OCI-LY3 (cell line): ENCODE data around the gene LIFR.

ENCODE experiments used
- H2AFZ ChIP-seq: fragments of 200-600, 300-600 bp; shearing (Covaris generic); 2 replicates; pipeline ENCODE4 v1.6.0; 2014; ENCODE audit warnings: antibody characterized with exemption, low read depth, low read length
- H3K27ac ChIP-seq: fragments of 200-600, 300-600 bp; sonication (generic); 2 replicates; pipeline ENCODE4 v1.5.1; 2014; ENCODE audit warnings: mild to moderate bottlenecking, low read length, moderate library complexity, mixed read lengths
- H3K27me3 ChIP-seq: fragments of 200-600, 300-600 bp; sonication (generic); 2 replicates; pipeline ENCODE4 v1.6.1; 2014; ENCODE audit warnings: low read depth, low read length, mixed read lengths
- H3K36me3 ChIP-seq: fragments of 200-600, 300-600 bp; sonication (generic); replicated peaks from 2 replicates; pipeline ENCODE3; 2014; ENCODE audit warnings: low read depth, low read length, mixed read lengths
- H3K4me1 ChIP-seq: fragments of 300-600, 200-600 bp; sonication (generic); 2 replicates; pipeline ENCODE4 v1.6.1; 2014; ENCODE audit warnings: low read length, mixed read lengths
- H3K4me2 ChIP-seq: fragments of 200-600, 300-600 bp; sonication (generic); 2 replicates; pipeline ENCODE4 v1.6.1; 2014; ENCODE audit warnings: low read length, mixed read lengths
- H3K4me3 ChIP-seq: fragments of 300-600, 200-600 bp; sonication (generic); 2 replicates; pipeline ENCODE4 v1.5.1; 2014; ENCODE audit warnings: antibody characterized with exemption, mild to moderate bottlenecking, low read length, moderate library complexity
- H3K79me2 ChIP-seq: fragments of 300-600, 200-600 bp; shearing (Covaris generic); 2 replicates; pipeline ENCODE4 v1.6.1; 2014; ENCODE audit warnings: mild to moderate bottlenecking, low read length, mixed read lengths
- H3K9ac ChIP-seq: fragments of 300-600, 200-600 bp; shearing (Covaris generic); 2 replicates; pipeline ENCODE4 v1.6.0; 2014; ENCODE audit warnings: mild to moderate bottlenecking, low read length, moderate library complexity
- H3K9me3 ChIP-seq: fragments of 200-600, 300-600 bp; shearing (Covaris generic); 2 replicates; pipeline ENCODE4 v1.6.1; 2014; ENCODE audit warnings: low read length, mixed read lengths; ENCODE audit not compliant: insufficient read depth
- H4K20me1 ChIP-seq: fragments of 200-600, 300-600 bp; sonication (generic); 2 replicates; pipeline ENCODE4 v1.6.1; 2016; ENCODE audit warnings: low read length, mixed read lengths; ENCODE audit not compliant: insufficient read depth
- CTCF ChIP-seq: fragments of 200-600, 300-600 bp; sonication (generic); IDR thresholded peaks from 2 replicates; pipeline ENCODE4 v1.5.1; 2014; ENCODE audit warnings: antibody characterized with exemption, low read length, low read depth
- EZH2phosphoT487 ChIP-seq: fragments of 200-600 bp; shearing (Covaris generic); IDR thresholded peaks from 2 replicates; pipeline ENCODE4 v1.6.1; 2018; ENCODE audit warnings: antibody characterized with exemption, mixed run types, low read depth

Gene LIFR

DNA sequence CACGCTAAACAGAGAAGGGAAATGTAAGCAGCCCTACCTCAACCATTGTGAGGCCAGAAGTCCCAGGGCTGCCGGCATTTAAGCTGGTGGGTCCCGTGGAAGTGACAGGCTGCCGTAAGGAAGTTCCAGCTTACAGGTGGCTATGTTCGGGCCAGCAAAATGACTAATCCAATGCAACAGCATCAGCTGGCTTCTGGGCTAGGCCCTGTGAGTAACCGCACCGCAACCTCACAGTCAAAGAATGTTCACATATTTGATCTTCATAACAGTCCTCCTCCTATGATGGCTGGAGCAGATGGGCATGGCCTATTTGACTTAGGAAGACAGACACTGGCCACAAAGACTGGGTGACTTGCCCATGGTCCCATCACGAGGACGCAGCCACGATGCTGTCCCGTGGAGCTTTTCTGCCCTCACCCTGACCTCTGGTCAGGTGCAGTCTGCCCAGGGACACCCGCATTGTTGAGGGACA lies 88.2 kb downstream of the LIFR start:
- H3K36me3 ChIP-seq, result no peaks in the 10 kb centered on the region

DNA sequence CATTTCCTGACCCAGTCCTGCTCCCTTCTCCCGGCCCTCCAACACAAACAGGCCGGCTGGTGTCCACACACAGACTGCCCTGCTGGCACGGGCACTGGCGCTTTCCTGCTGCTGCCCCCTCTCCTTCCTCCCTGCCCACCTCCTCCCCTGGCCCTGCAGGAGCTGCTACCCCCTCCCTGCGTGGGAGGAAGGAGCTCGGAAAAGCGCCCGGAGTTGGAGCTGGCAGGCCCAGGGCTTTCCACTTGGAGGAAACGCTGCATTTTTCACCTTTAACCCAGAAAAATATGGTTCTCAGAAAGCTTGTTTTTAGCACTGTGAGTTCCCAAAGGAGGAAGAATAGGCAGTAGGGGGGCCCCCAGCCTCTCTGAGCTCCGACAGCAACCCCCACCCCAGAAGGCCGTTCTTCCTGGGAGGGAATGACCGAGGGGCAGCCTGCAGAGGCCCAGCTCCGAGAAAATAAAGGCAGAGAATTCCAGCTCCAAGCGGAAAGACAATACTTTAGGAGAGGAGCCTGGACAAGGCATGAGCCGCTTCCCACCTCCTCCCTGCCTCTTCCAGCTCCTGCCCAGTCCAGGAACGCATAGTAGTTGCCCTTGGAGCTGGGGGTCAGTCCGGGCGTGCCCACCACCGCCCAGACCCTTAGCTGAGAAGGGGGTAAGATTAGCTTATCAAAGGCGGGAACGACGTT lies 88.9 kb downstream of the LIFR start:
- H3K79me2 ChIP-seq, result no peaks in the 10 kb centered on the region
- H3K27me3 ChIP-seq, result peaks cover 40% of the 10 kb centered on the region
- no peak overlapping the region for H2AFZ ChIP-seq
- TF ChIP-seq CTCF (no peak), EZH2phosphoT487 (no peak)
- H4K20me1 ChIP-seq, result peaks cover 16% of the 10 kb centered on the region; the same call in 1 of the 2 replicates
- no peaks in the 10 kb centered on the region for H3K4me1 ChIP-seq
- no peaks in the 10 kb centered on the region for H3K36me3 ChIP-seq
- no peak overlapping the region for H3K4me3 ChIP-seq
- no peaks in the 10 kb centered on the region for H3K9me3 ChIP-seq
- H3K4me2 ChIP-seq, result no peak overlapping the region
- no peak overlapping the region for H3K9ac ChIP-seq
- H3K27ac ChIP-seq, result no peak overlapping the region

More for the DNA sequence above, 88.2 kb downstream of the LIFR start:
- no peak for TF ChIP-seq EZH2phosphoT487
- no peak for TF ChIP-seq CTCF
- no peaks in the 10 kb centered on the region for H3K79me2 ChIP-seq
- H3K4me1 ChIP-seq, result no peaks in the 10 kb centered on the region
- H3K27me3 ChIP-seq, result peaks cover 40% of the 10 kb centered on the region
- no peaks in the 10 kb centered on the region for H3K9me3 ChIP-seq
- H2AFZ ChIP-seq, result no peak overlapping the region
- no peak overlapping the region for H3K4me2 ChIP-seq
- H3K27ac ChIP-seq, result no peak overlapping the region
- H3K4me3 ChIP-seq, result no peak overlapping the region
- peaks cover 16% of the 10 kb centered on the region; the same call in 1 of the 2 replicates for H4K20me1 ChIP-seq
- H3K9ac ChIP-seq, result no peak overlapping the region

GRCh38 chr5:38466424-38467189 lies 89.8 kb downstream of the LIFR start:
- Histone ChIP-seq H3K79me2 (no peaks in the 10 kb centered on the region), H3K27me3 (peaks cover 38% of the 10 kb centered on the region), H4K20me1 (peaks cover 16% of the 10 kb centered on the region; the same call in 1 of the 2 replicates), H3K4me3 (no peak overlapping the region), H3K36me3 (no peaks in the 10 kb centered on the region), H3K9me3 (no peaks in the 10 kb centered on the region), H3K4me2 (no peak overlapping the region), H3K27ac (no peak overlapping the region), H3K4me1 (no peaks in the 10 kb centered on the region), H3K9ac (no peak overlapping the region), H2AFZ (no peak overlapping the region)
- TF ChIP-seq CTCF (no peak), EZH2phosphoT487 (no peak)

GRCh38 chr5:38465702-38466423 lies 90.6 kb downstream of the LIFR start:
- no peak overlapping the region for H3K27ac ChIP-seq
- H3K9ac ChIP-seq, result no peak overlapping the region
- TF ChIP-seq CTCF (no peak), EZH2phosphoT487 (no peak)
- H3K4me1 ChIP-seq, result no peaks in the 10 kb centered on the region
- no peak overlapping the region for H3K4me2 ChIP-seq
- H3K79me2 ChIP-seq, result no peaks in the 10 kb centered on the region
- no peak overlapping the region for H2AFZ ChIP-seq
- H3K9me3 ChIP-seq, result no peaks in the 10 kb centered on the region
- peaks cover 16% of the 10 kb centered on the region; the same call in 1 of the 2 replicates for H4K20me1 ChIP-seq
- H3K27me3 ChIP-seq, result peaks cover 41% of the 10 kb centered on the region
- H3K4me3 ChIP-seq, result no peak overlapping the region
- H3K36me3 ChIP-seq, result no peaks in the 10 kb centered on the region
